ENCODE measurements around the gene DCHS2. TPM values are rescaled to one million over a fixed set of nuclear protein-coding genes. Genes with fewer than 3 reads are reported as not detected.

Gene DCHS2
- total RNA-seq, 1 donor from 2014 or later = 0.71 TPM

GRCh38 chr4:154521607-154522006 is 30.0 kb upstream of the DCHS2 start:
- no peak overlapping the region for H3K27ac ChIP-seq
- no peaks in the 10 kb centered on the region for H3K36me3 ChIP-seq
- no peaks in the 10 kb centered on the region for H4K20me1 ChIP-seq (ENCODE audit: low read depth)
- Mint-ChIP-seq H3K27me3 (ENCODE audit: insufficient read depth, low read depth) (peaks cover 2% of the 10 kb centered on the region), H3K4me1 (peaks cover 49% of the 10 kb centered on the region), H3K9me3 (peaks cover 5% of the 10 kb centered on the region), H3K4me3 (no peak overlapping the region), H3K27ac (peak overlapping the region; percentile 51), H3K36me3 (peaks cover 3% of the 10 kb centered on the region)
- no peak overlapping the region for H2AFZ ChIP-seq (replicated peaks)
- TF ChIP-seq CTCF (IDR thresholded peaks at IDR 0.05) (no peak), EZH2phosphoT487 (IDR thresholded peaks at IDR 0.05) (no peak), EZH2 (IDR thresholded peaks at IDR 0.05) (no peak)
- no peaks in the 10 kb centered on the region for H3K27me3 ChIP-seq
- no peaks in the 10 kb centered on the region for H3K79me2 ChIP-seq (ENCODE audit: low read depth)
- no peak for DNase-seq (ENCODE audit: low spot score)
- H3F3A ChIP-seq (ENCODE audit: low read depth) = no peaks in the 10 kb centered on the region
- H3K4me3 ChIP-seq = no peak overlapping the region
- H3K4me2 ChIP-seq = no peak overlapping the region
- H3K4me1 ChIP-seq = peaks cover 10% of the 10 kb centered on the region
- H3K9me3 ChIP-seq (ENCODE audit: low read depth) = no peaks in the 10 kb centered on the region
- H3K9ac ChIP-seq = no peak overlapping the region

GRCh38 chr4:154519214-154519613 is 27.6 kb upstream of the DCHS2 start:
- DNase-seq (ENCODE audit: low spot score) = no peak
- peaks cover 9% of the 10 kb centered on the region for H3K9me3 Mint-ChIP-seq

GRCh38 chr4:154517591-154517990 is 26.0 kb upstream of the DCHS2 start:
- Histone ChIP-seq H3K79me2 (ENCODE audit: low read depth) (no peaks in the 10 kb centered on the region), H3K4me3 (no peak overlapping the region), H3K27ac (no peak overlapping the region), H3K4me2 (no peak overlapping the region), H3K36me3 (no peaks in the 10 kb centered on the region), H3K27me3 (no peaks in the 10 kb centered on the region), H3F3A (ENCODE audit: low read depth) (no peaks in the 10 kb centered on the region), H3K9me3 (ENCODE audit: low read depth) (no peaks in the 10 kb centered on the region), H3K4me1 (peaks cover 10% of the 10 kb centered on the region), H2AFZ (replicated peaks) (no peak overlapping the region), H3K9ac (no peak overlapping the region), H4K20me1 (ENCODE audit: low read depth) (no peaks in the 10 kb centered on the region)
- Mint-ChIP-seq H3K27ac (peak overlapping the region; percentile 70), H3K9me3 (peaks cover 10% of the 10 kb centered on the region), H3K27me3 (ENCODE audit: insufficient read depth, low read depth) (no peaks in the 10 kb centered on the region), H3K4me1 (peaks cover 67% of the 10 kb centered on the region), H3K36me3 (no peaks in the 10 kb centered on the region), H3K4me3 (no peak overlapping the region)
- TF ChIP-seq CTCF (IDR thresholded peaks at IDR 0.05) (no peak), EZH2 (IDR thresholded peaks at IDR 0.05) (no peak), EZH2phosphoT487 (IDR thresholded peaks at IDR 0.05) (no peak)
- DNase-seq (ENCODE audit: low spot score) = no peak

More at GRCh38 chr4:154519214-154519613, 27.6 kb upstream of the DCHS2 start:
- Histone ChIP-seq H3K4me2 (no peak overlapping the region), H2AFZ (replicated peaks) (no peak overlapping the region), H3K4me1 (peaks cover 10% of the 10 kb centered on the region), H3K27ac (no peak overlapping the region), H3K27me3 (no peaks in the 10 kb centered on the region), H3K79me2 (ENCODE audit: low read depth) (no peaks in the 10 kb centered on the region), H3K36me3 (no peaks in the 10 kb centered on the region), H4K20me1 (ENCODE audit: low read depth) (no peaks in the 10 kb centered on the region), H3K4me3 (no peak overlapping the region), H3F3A (ENCODE audit: low read depth) (no peaks in the 10 kb centered on the region), H3K9me3 (ENCODE audit: low read depth) (no peaks in the 10 kb centered on the region), H3K9ac (no peak overlapping the region)
- TF ChIP-seq CTCF (IDR thresholded peaks at IDR 0.05) (no peak), EZH2 (IDR thresholded peaks at IDR 0.05) (no peak), EZH2phosphoT487 (IDR thresholded peaks at IDR 0.05) (no peak)
- no peak overlapping the region for H3K4me3 Mint-ChIP-seq
- H3K27me3 Mint-ChIP-seq (ENCODE audit: insufficient read depth, low read depth) = peaks cover 2% of the 10 kb centered on the region
- H3K36me3 Mint-ChIP-seq = peaks cover 3% of the 10 kb centered on the region
- peaks cover 63% of the 10 kb centered on the region for H3K4me1 Mint-ChIP-seq
- H3K27ac Mint-ChIP-seq = peak overlapping the region; percentile 42

Measured in neural progenitor cell (in vitro differentiated cells).